ENCODE measurements around the gene MAN2C1. TPM values are rescaled to one million over a fixed set of nuclear protein-coding genes. Genes with fewer than 3 reads are reported as not detected.

MAN2C1 gene
- total RNA-seq, 2 donors from 2014 or later: 150 to 224 TPM

- Histone ChIP-seq H3K27me3 (ENCODE audit: control insufficient read depth, insufficient read depth, low read length, poor library complexity, severe bottlenecking) (no peaks in the 10 kb centered on the region), H3K36me3 (ENCODE audit: control insufficient read depth, insufficient read depth, low read length) (peaks cover 99% of the 10 kb centered on the region), H3K9me3 (ENCODE audit: control insufficient read depth, low read length) (no peaks in the 10 kb centered on the region), H3K9ac (ENCODE audit: extremely low read depth, low read length, poor library complexity, severe bottlenecking) (no peak overlapping the region), H3K4me3 (ENCODE audit: low read length) (no peak overlapping the region), H3K4me1 (ENCODE audit: control insufficient read depth, insufficient read depth, low read length) (no peaks in the 10 kb centered on the region), H3K27ac (ENCODE audit: low read depth, low read length) (no peak overlapping the region)
- H3K36me3 Mint-ChIP-seq (ENCODE audit: low read depth): peaks cover 88% of the 10 kb centered on the region
- no peak for DNase-seq
- no peaks in the 10 kb centered on the region for H3K4me1 Mint-ChIP-seq
- 100% methylated on average over 1 of the region's 1 CpG for whole genome bisulfite sequencing, 2 experiments (ENCODE audit: insufficient coverage in 1 of 2, insufficient read length in 1 of 2)
- H3K27ac Mint-ChIP-seq: no peak overlapping the region
- TF ChIP-seq, protein P1, sequence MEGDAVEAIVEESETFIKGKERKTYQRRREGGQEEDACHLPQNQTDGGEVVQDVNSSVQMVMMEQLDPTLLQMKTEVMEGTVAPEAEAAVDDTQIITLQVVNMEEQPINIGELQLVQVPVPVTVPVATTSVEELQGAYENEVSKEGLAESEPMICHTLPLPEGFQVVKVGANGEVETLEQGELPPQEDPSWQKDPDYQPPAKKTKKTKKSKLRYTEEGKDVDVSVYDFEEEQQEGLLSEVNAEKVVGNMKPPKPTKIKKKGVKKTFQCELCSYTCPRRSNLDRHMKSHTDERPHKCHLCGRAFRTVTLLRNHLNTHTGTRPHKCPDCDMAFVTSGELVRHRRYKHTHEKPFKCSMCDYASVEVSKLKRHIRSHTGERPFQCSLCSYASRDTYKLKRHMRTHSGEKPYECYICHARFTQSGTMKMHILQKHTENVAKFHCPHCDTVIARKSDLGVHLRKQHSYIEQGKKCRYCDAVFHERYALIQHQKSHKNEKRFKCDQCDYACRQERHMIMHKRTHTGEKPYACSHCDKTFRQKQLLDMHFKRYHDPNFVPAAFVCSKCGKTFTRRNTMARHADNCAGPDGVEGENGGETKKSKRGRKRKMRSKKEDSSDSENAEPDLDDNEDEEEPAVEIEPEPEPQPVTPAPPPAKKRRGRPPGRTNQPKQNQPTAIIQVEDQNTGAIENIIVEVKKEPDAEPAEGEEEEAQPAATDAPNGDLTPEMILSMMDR (conservative IDR thresholded peaks at IDR 0.05): no peak
- H3K4me3 Mint-ChIP-seq: no peak overlapping the region
- no peaks in the 10 kb centered on the region for H3K9me3 Mint-ChIP-seq
- no peaks in the 10 kb centered on the region for H3K27me3 Mint-ChIP-seq (ENCODE audit: insufficient read depth)
These were observed 38.7 kb upstream of the MAN2C1 start for GRCh38 chr15:75407083-75407482.

GRCh38 chr15:75403892-75404291, 35.5 kb upstream of the MAN2C1 start:
- Histone ChIP-seq H3K9me3 (ENCODE audit: control insufficient read depth, low read length) (no peaks in the 10 kb centered on the region), H3K4me1 (ENCODE audit: control insufficient read depth, insufficient read depth, low read length) (no peaks in the 10 kb centered on the region), H3K36me3 (ENCODE audit: control insufficient read depth, insufficient read depth, low read length) (peaks cover 94% of the 10 kb centered on the region), H3K9ac (ENCODE audit: extremely low read depth, low read length, poor library complexity, severe bottlenecking) (no peak overlapping the region), H3K27me3 (ENCODE audit: control insufficient read depth, insufficient read depth, low read length, poor library complexity, severe bottlenecking) (no peaks in the 10 kb centered on the region), H3K4me3 (ENCODE audit: low read length) (no peak overlapping the region), H3K27ac (ENCODE audit: low read depth, low read length) (no peak overlapping the region)
- no peak overlapping the region for H3K4me3 Mint-ChIP-seq
- no peaks in the 10 kb centered on the region for H3K9me3 Mint-ChIP-seq
- peak overlapping the region; percentile 40 for H3K27ac Mint-ChIP-seq
- peaks cover 79% of the 10 kb centered on the region for H3K36me3 Mint-ChIP-seq (ENCODE audit: low read depth)
- DNase-seq: no peak
- 83 to 98% methylated on average over 2 of the region's 2 CpGs for WGBS, 2 experiments (ENCODE audit: insufficient coverage in 1 of 2, insufficient read length in 1 of 2)
- H3K27me3 Mint-ChIP-seq (ENCODE audit: insufficient read depth): no peaks in the 10 kb centered on the region
- TF ChIP-seq, protein P1 (conservative IDR thresholded peaks at IDR 0.05): no peak
- H3K4me1 Mint-ChIP-seq: no peaks in the 10 kb centered on the region

- WGBS, 2 experiments (ENCODE audit: insufficient coverage in 1 of 2, insufficient read length in 1 of 2): 93 to 100% methylated on average over 1 to 2 of the region's 2 CpGs
- Histone ChIP-seq H3K27ac (ENCODE audit: low read depth, low read length) (no peak overlapping the region), H3K36me3 (ENCODE audit: control insufficient read depth, insufficient read depth, low read length) (peaks cover 93% of the 10 kb centered on the region)
These were observed 29.1 kb upstream of the MAN2C1 start for GRCh38 chr15:75397494-75397893.

More at GRCh38 chr15:75397494-75397893, 29.1 kb upstream of the MAN2C1 start:
- H3K27ac Mint-ChIP-seq: no peak overlapping the region
- H3K27me3 Mint-ChIP-seq (ENCODE audit: insufficient read depth): no peaks in the 10 kb centered on the region
- no peaks in the 10 kb centered on the region for H3K9me3 ChIP-seq (ENCODE audit: control insufficient read depth, low read length)
- H3K4me1 Mint-ChIP-seq: no peaks in the 10 kb centered on the region
- no peak for DNase-seq
- peaks cover 76% of the 10 kb centered on the region for H3K36me3 Mint-ChIP-seq (ENCODE audit: low read depth)
- no peak overlapping the region for H3K4me3 ChIP-seq (ENCODE audit: low read length)
- no peaks in the 10 kb centered on the region for H3K9me3 Mint-ChIP-seq
- H3K9ac ChIP-seq (ENCODE audit: extremely low read depth, low read length, poor library complexity, severe bottlenecking): no peak overlapping the region
- no peak overlapping the region for H3K4me3 Mint-ChIP-seq
- no peaks in the 10 kb centered on the region for H3K27me3 ChIP-seq (ENCODE audit: control insufficient read depth, insufficient read depth, low read length, poor library complexity, severe bottlenecking)
- TF ChIP-seq, protein P1 (conservative IDR thresholded peaks at IDR 0.05): no peak
- H3K4me1 ChIP-seq (ENCODE audit: control insufficient read depth, insufficient read depth, low read length): no peaks in the 10 kb centered on the region
